ENCODE results near the gene AGPS. TPM values are rescaled to one million over a fixed set of nuclear protein-coding genes. Genes with fewer than 3 reads are reported as not detected.

The AGPS gene
- total RNA-seq, 1 experiment from 2014 or later, result 69.9 TPM

- intact Hi-C loops (cut with micrococcal nuclease; ENCODE audit: unreplicated experiment), result no loop called here
- Mint-ChIP-seq H3K27me3 (ENCODE audit: unreplicated experiment) (no peaks in the 10 kb centered on the region), H3K36me3 (ENCODE audit: insufficient read depth, unreplicated experiment) (no peaks in the 10 kb centered on the region), H3K9me3 (ENCODE audit: low read depth, unreplicated experiment) (no peaks in the 10 kb centered on the region), H3K27ac (ENCODE audit: unreplicated experiment) (no peak overlapping the region), H3K4me3 (ENCODE audit: low read depth, unreplicated experiment) (no peak overlapping the region), H3K4me1 (ENCODE audit: low read depth, unreplicated experiment) (no peaks in the 10 kb centered on the region)
- DNase-seq, result no peak
- CTCF ChIA-PET, result no interaction called here
- no peak for TF ChIP-seq CTCF (IDR thresholded peaks at IDR 0.05; ENCODE audit: unreplicated experiment)
- BruUV-seq (replicated peaks), result no TSS peak
Measured at GRCh38 chr2:177532567-177532966, 140.0 kb downstream of the AGPS start.

- CTCF ChIA-PET, result no interaction called here
- BruUV-seq (replicated peaks), result no TSS peak
- intact Hi-C loops (cut with micrococcal nuclease; ENCODE audit: unreplicated experiment), result no loop called here
Measured at GRCh38 chr2:177533253-177533652, 140.7 kb downstream of the AGPS start.

GRCh38 chr2:177535000-177535399, 142.4 kb downstream of the AGPS start:
- Mint-ChIP-seq H3K27me3 (ENCODE audit: unreplicated experiment) (no peaks in the 10 kb centered on the region), H3K27ac (ENCODE audit: unreplicated experiment) (no peak overlapping the region)
- no peak for TF ChIP-seq CTCF (IDR thresholded peaks at IDR 0.05; ENCODE audit: unreplicated experiment)

More at GRCh38 chr2:177533253-177533652, 140.7 kb downstream of the AGPS start:
- Mint-ChIP-seq H3K36me3 (ENCODE audit: insufficient read depth, unreplicated experiment) (no peaks in the 10 kb centered on the region), H3K27me3 (ENCODE audit: unreplicated experiment) (no peaks in the 10 kb centered on the region), H3K4me1 (ENCODE audit: low read depth, unreplicated experiment) (no peaks in the 10 kb centered on the region), H3K9me3 (ENCODE audit: low read depth, unreplicated experiment) (no peaks in the 10 kb centered on the region), H3K4me3 (ENCODE audit: low read depth, unreplicated experiment) (no peak overlapping the region), H3K27ac (ENCODE audit: unreplicated experiment) (no peak overlapping the region)
- no peak for DNase-seq
- TF ChIP-seq CTCF (IDR thresholded peaks at IDR 0.05; ENCODE audit: unreplicated experiment), result no peak

GRCh38 chr2:177535958-177536504, 143.5 kb downstream of the AGPS start:
- CTCF ChIA-PET, result interaction anchor here (1.3 kb wide), 1 partner anchor 10 kb away, joined by 3 read pairs; no protein-coding TSS in a partner anchor
- Mint-ChIP-seq H3K27ac (ENCODE audit: unreplicated experiment) (no peak overlapping the region), H3K9me3 (ENCODE audit: low read depth, unreplicated experiment) (no peaks in the 10 kb centered on the region), H3K4me1 (ENCODE audit: low read depth, unreplicated experiment) (no peaks in the 10 kb centered on the region), H3K4me3 (ENCODE audit: low read depth, unreplicated experiment) (no peak overlapping the region), H3K27me3 (ENCODE audit: unreplicated experiment) (no peaks in the 10 kb centered on the region), H3K36me3 (ENCODE audit: insufficient read depth, unreplicated experiment) (no peaks in the 10 kb centered on the region)
- BruUV-seq (replicated peaks), result no TSS peak
- intact Hi-C loops (cut with micrococcal nuclease; ENCODE audit: unreplicated experiment), result no loop called here
- no peak for TF ChIP-seq CTCF (IDR thresholded peaks at IDR 0.05; ENCODE audit: unreplicated experiment)
- no peak for DNase-seq

More at GRCh38 chr2:177535000-177535399, 142.4 kb downstream of the AGPS start:
- CTCF ChIA-PET, result no interaction called here
- BruUV-seq (replicated peaks), result no TSS peak
- H3K4me3 Mint-ChIP-seq (ENCODE audit: low read depth, unreplicated experiment), result no peak overlapping the region
- H3K36me3 Mint-ChIP-seq (ENCODE audit: insufficient read depth, unreplicated experiment), result no peaks in the 10 kb centered on the region
- H3K4me1 Mint-ChIP-seq (ENCODE audit: low read depth, unreplicated experiment), result no peaks in the 10 kb centered on the region
- no peak for DNase-seq
- intact Hi-C loops (cut with micrococcal nuclease; ENCODE audit: unreplicated experiment), result no loop called here
- H3K9me3 Mint-ChIP-seq (ENCODE audit: low read depth, unreplicated experiment), result no peaks in the 10 kb centered on the region
